Left ventricle myocardium inferior (tissue), 1 donor: Measurements from ENCODE around the gene SMARCC1. TPM values are rescaled to one million over a fixed set of nuclear protein-coding genes. Genes with fewer than 3 reads are reported as not detected.
"Not testable (repeated sequence)": the region's sequence is repeated elsewhere in the genome, so short reads cannot be mapped to it uniquely, and the experiment has no call there.

ENCODE experiments used
- DNase-seq: peaks from one replicate; pipeline ENCODE4 v3.0.0-alpha.2; 2020
- H3K27ac ChIP-seq: fragments of 200-600 bp; replicated peaks from 2 replicates; pipeline ENCODE4 v1.8.0; 2021
- H3K27me3 ChIP-seq: fragments of 200-600 bp; 2 replicates; pipeline ENCODE4 v1.8.0; 2021; ENCODE audit warnings: low read depth
- H3K36me3 ChIP-seq: fragments of 200-600 bp; 2 replicates; pipeline ENCODE4 v1.8.0; 2021
- H3K4me1 ChIP-seq: fragments of 200-600 bp; 2 replicates; pipeline ENCODE4 v1.8.0; 2021
- H3K4me3 ChIP-seq: fragments of 200-600 bp; 2 replicates; pipeline ENCODE4 v1.8.0; 2021; ENCODE audit warnings: mild to moderate bottlenecking, moderate library complexity
- H3K9me3 ChIP-seq: fragments of 200-600 bp; replicated peaks from 2 replicates; pipeline ENCODE4 v1.8.0; 2021
- intact Hi-C: fragments of 100-400 bp; cut with micrococcal nuclease; formaldehyde crosslinking; loops from one replicate; pipeline ENCODE4 v1.11.0; 2022
- total RNA-seq: library from RNA; stranded (reverse); fragmentation: NEBNext Ultra II Directional; extraction: Animal tissue kit (Norgen Biotek cat#: 25700); gene quantifications from one replicate; pipeline ENCODE4 v1.2.1, GENCODE V29; 2021
- TF ChIP-seq, protein P1 (sequence below): fragments of 200-600 bp; IDR thresholded peaks from 2 replicates; pipeline ENCODE4 v1.8.0; 2021; ENCODE audit warnings: antibody characterized with exemption, mild to moderate bottlenecking, borderline replicate concordance
- donor health status: DM: no; HTN: yes; CAD: no; lungs with severe emphysema.

Gene SMARCC1
- total RNA-seq, 1 donor from 2014 or later = 22.9 TPM

DNA sequence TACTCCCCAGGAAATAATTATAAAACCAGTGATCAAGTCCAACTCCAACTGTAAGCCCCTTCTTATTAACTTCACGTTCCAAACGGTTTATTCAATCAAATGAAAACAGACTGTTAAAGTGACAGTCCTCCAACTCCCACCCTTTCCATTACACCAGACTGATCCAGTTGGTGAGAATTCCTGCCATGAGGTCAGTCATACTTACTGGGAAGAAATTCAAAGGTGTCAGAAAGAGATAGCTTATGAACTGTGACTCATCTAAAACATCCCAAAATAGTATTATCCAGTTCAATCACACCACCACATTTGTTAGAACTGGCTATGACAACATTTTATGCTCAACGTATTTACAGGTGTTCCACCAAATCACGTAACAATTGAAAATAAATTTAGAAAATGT is 19.5 kb downstream of the SMARCC1 start:
- H3K9me3 ChIP-seq = no peaks in the 10 kb centered on the region
- peaks cover 9% of the 10 kb centered on the region for H3K4me1 ChIP-seq
- no peaks in the 10 kb centered on the region for H3K27me3 ChIP-seq
- H3K36me3 ChIP-seq = peaks cover 3% of the 10 kb centered on the region
- H3K27ac ChIP-seq = no peak overlapping the region
- H3K4me3 ChIP-seq = no peak overlapping the region
- TF ChIP-seq, protein P1, sequence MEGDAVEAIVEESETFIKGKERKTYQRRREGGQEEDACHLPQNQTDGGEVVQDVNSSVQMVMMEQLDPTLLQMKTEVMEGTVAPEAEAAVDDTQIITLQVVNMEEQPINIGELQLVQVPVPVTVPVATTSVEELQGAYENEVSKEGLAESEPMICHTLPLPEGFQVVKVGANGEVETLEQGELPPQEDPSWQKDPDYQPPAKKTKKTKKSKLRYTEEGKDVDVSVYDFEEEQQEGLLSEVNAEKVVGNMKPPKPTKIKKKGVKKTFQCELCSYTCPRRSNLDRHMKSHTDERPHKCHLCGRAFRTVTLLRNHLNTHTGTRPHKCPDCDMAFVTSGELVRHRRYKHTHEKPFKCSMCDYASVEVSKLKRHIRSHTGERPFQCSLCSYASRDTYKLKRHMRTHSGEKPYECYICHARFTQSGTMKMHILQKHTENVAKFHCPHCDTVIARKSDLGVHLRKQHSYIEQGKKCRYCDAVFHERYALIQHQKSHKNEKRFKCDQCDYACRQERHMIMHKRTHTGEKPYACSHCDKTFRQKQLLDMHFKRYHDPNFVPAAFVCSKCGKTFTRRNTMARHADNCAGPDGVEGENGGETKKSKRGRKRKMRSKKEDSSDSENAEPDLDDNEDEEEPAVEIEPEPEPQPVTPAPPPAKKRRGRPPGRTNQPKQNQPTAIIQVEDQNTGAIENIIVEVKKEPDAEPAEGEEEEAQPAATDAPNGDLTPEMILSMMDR = no peak
- no peak for DNase-seq
- intact Hi-C loops = no loop called here

DNA sequence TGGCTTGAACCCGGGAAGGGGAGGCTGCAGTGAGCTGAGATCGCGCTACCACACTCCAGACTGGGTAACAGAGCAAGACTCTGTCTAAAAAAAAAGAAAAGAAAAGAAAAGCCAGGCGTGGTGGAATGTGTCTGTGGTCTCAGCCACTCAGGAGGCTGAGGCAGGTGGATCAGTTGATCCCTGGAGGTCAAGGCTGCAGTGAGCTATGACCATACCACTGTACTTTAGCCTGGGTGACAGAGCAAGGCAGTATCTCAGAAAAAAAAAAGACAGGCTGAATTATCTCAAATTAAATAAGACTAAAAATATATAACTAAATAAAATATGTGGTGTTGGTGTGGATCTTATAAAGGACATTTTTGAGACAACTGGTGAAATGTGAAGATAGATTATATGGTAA is 20.6 kb downstream of the SMARCC1 start:
- Histone ChIP-seq H3K27ac (no peak overlapping the region), H3K9me3 (no peaks in the 10 kb centered on the region), H3K36me3 (peaks cover 11% of the 10 kb centered on the region), H3K4me3 (no peak overlapping the region), H3K4me1 (peaks cover 9% of the 10 kb centered on the region), H3K27me3 (no peaks in the 10 kb centered on the region)
- intact Hi-C loops = no loop called here
- TF ChIP-seq, protein P1 = no peak
- DNase-seq = no peak

DNA sequence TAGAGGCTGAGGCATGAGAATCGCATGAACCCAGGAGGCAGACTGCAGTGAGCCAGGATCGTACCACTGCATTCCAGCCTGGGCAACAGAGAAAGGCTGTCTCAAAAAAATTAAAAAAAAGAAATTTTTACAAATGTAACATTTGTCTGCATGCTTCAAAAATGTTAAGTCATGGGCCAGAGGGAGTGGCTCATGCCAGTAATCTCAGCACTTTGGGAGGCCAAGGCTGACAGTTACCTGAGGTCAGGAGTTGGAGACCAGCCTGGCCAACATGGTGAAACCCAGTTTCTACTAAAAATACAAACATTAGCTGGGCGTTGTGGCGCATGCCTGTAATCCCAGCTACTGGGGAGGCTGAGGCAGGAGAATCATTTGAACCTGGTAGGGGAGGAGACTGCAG is 21.5 kb downstream of the SMARCC1 start:
- H3K4me1 ChIP-seq, DNase-seq, H3K27ac ChIP-seq, H3K27me3 ChIP-seq, H3K9me3 ChIP-seq, intact Hi-C loops, H3K4me3 ChIP-seq: not testable (repeated sequence)
- peaks cover 11% of the 10 kb centered on the region for H3K36me3 ChIP-seq

DNA sequence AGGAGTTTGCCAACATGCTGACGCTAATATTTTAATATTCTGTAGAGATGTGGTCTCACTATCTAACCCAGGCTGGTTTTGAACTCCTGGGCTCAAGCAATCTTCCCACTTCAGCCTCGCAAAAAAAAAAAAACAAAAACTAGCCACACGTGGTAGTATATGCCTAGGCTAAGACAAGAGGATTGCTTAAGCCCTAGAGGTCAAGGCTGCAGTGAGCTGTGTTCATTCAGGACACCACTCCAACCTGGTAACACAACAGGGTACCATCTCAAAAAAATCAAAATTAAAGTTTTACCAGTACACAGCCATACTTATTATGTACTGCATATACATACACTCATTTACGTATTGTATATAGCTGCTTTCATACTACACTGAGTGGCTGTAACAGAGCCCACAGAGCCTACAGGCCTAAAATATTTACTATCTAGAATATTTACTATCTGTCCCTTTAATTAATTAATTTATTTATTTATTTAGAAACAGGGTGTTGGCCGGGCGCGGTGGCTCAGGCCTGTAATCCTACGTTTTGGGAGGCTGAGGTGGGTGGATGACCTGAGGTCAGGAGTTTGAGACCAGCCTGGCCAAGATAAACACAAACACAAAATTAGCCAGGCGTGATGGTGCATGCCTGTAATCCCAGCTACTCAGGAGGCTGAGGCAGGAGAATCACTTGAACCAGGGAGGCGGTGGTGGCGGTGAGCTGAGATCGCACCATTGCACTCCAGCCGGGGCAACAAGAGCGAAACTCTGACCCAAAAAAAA is 23.2 kb downstream of the SMARCC1 start:
- H3K36me3 ChIP-seq = peaks cover 11% of the 10 kb centered on the region
- TF ChIP-seq, protein P1 = no peak
- no peak overlapping the region for H3K4me3 ChIP-seq
- peaks cover 9% of the 10 kb centered on the region for H3K4me1 ChIP-seq
- intact Hi-C loops = no loop called here
- no peaks in the 10 kb centered on the region for H3K27me3 ChIP-seq
- no peaks in the 10 kb centered on the region for H3K9me3 ChIP-seq
- H3K27ac ChIP-seq = no peak overlapping the region
- DNase-seq = no peak

DNA sequence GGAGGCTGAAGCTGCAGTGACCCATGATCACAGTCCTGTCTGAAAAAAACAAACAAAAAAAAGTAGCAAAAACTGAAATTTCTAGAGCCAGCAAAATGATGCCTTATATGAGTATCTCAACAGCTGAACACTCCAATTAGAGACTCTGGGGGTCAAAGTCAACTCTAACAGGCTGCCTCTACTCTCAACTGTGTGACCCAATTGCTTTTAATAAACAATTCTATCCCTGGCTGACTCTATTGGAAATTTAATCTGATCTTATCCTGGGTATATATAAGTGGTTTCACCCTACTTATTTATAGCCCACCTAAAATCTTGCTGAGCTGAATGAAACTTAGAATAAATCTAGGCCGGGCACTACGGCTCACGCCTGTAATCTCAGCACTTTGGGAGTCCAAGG is 29.0 kb downstream of the SMARCC1 start:
- intact Hi-C loops = no loop called here
- TF ChIP-seq, protein P1 = no peak
- no peaks in the 10 kb centered on the region for H3K27me3 ChIP-seq
- no peak for DNase-seq
- no peaks in the 10 kb centered on the region for H3K9me3 ChIP-seq
- no peak overlapping the region for H3K27ac ChIP-seq
- H3K4me3 ChIP-seq = no peak overlapping the region
- H3K36me3 ChIP-seq = peaks cover 11% of the 10 kb centered on the region
- no peaks in the 10 kb centered on the region for H3K4me1 ChIP-seq

DNA sequence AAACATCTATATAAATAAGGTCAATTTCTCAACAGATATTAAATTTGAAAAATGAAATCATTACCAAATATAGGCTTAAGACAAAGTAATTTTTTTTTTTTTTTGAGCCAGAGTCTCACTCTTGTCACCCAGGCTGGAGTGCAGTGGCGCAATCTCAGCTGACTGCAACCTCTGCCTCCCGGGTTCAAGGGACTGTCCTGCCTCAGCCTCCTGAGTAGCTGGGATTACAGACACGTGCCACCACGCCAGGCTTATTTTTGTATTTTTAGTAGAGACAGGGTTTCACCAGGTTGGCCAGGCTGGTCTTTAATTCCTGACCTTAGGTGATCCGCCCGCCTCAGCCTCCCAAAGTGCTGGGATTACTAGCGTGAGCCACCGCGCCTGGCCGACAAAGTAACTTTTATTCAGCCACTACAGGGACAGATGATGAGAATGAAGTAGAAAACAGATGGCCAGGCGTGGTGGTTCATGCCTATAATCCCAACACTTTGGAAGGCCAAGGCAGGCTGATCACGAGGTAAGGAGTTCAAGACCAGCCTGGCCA is 30.8 kb downstream of the SMARCC1 start:
- DNase-seq, intact Hi-C loops, H3K9me3 ChIP-seq: not testable (repeated sequence)

More for the DNA sequence above, 30.8 kb downstream of the SMARCC1 start:
- H3K27me3 ChIP-seq, H3K27ac ChIP-seq, H3K4me3 ChIP-seq, H3K36me3 ChIP-seq, H3K4me1 ChIP-seq: not testable (repeated sequence)
